ENCODE results near the gene NAA25. TPM values are rescaled to one million over a fixed set of nuclear protein-coding genes. Genes with fewer than 3 reads are reported as not detected.

The NAA25 gene
- total and polyA plus RNA-seq, 9 of the 15 experiments (the other 6 are each of a cell fraction or from before 2014, with no cell fraction given) = 26.6 to 59.6 (median 48.9) TPM

DNA sequence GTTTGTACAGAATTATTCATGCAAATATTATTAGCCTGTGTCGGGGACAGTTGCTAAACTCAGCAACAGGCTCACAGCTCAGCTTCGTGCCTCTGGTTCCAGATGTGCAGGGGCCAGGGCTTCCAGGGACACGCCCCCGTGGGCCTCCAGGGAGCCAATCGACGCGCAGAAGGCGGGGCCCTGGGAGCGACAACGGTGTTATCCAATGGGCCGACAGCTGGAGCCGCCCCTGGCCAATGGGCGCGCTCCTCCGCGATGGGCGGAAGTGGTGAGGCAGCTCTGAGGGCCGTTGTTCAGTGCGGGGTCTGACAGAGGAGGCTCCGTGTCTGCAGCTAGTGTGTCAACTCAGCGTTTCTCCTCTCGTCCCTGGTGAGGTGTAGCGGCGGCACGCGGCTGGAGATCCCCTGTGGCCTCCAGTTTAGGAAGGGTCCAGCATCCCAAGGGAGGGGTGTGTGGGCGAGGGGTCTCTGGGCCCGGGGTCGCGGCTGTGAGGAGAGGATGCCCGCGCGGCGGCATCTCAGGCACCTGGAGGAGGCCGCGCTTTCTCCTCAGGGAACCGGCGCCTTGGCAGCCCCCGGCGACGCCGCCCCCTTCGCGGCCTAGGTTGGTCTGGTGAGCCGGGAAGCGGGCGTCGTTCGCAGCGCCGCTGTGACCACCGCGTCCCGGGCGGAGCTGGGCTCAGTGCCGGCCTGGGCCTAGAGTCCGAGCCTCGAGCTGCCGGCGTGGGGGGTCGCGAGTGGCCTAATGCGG, 16.8 kb upstream of the NAA25 start, which contains the start of gene TRAFD1 (continued):
- TF ChIP-seq, protein P1, sequence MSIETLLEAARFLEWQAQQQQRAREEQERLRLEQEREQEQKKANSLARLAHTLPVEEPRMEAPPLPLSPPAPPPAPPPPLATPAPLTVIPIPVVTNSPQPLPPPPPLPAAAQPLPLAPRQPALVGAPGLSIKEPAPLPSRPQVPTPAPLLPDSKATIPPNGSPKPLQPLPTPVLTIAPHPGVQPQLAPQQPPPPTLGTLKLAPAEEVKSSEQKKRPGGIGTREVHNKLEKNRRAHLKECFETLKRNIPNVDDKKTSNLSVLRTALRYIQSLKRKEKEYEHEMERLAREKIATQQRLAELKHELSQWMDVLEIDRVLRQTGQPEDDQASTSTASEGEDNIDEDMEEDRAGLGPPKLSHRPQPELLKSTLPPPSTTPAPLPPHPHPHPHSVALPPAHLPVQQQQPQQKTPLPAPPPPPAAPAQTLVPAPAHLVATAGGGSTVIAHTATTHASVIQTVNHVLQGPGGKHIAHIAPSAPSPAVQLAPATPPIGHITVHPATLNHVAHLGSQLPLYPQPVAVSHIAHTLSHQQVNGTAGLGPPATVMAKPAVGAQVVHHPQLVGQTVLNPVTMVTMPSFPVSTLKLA (conservative IDR thresholded peaks at IDR 0.05) = peak; percentile 12 to 81
- TF ChIP-seq, protein P2, sequence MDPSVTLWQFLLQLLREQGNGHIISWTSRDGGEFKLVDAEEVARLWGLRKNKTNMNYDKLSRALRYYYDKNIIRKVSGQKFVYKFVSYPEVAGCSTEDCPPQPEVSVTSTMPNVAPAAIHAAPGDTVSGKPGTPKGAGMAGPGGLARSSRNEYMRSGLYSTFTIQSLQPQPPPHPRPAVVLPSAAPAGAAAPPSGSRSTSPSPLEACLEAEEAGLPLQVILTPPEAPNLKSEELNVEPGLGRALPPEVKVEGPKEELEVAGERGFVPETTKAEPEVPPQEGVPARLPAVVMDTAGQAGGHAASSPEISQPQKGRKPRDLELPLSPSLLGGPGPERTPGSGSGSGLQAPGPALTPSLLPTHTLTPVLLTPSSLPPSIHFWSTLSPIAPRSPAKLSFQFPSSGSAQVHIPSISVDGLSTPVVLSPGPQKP (CRISPR knock-in tag; IDR thresholded peaks at IDR 0.05) = no peak
- TF ChIP-seq MAFF (IDR thresholded peaks at IDR 0.05; ENCODE audit: low read length) (peak; percentile 34), ZBED1 (IDR thresholded peaks at IDR 0.05) (peak; percentile 63; the same call in 1 of the 2 replicates), SUPT5H (IDR thresholded peaks at IDR 0.05) (peak; percentile 93), KAT7 (CRISPR knock-in tag; IDR thresholded peaks at IDR 0.05; ENCODE audit: borderline replicate concordance) (peak; percentile 28; the same call in 1 of the 2 replicates), SMAD4 (CRISPR knock-in tag; conservative IDR thresholded peaks at IDR 0.05) (0 out of 2 replicates have a peak, but pooled peaks have one; percentile 6), MAFG (tag; conservative IDR thresholded peaks at IDR 0.05) (peak; percentile 91), ATF7 (IDR thresholded peaks at IDR 0.05) (peak; percentile 62; the same call in 1 of the 2 replicates), ZNF224 (CRISPR knock-in tag; IDR thresholded peaks at IDR 0.05) (0 out of 2 replicates have a peak, but pooled peaks have one; percentile 26), SPI1 (IDR thresholded peaks at IDR 0.05; ENCODE audit: borderline replicate concordance, low read depth, low read length) (peak; percentile 86), NRF1 (conservative IDR thresholded peaks at IDR 0.05 in 1 of 2, IDR thresholded peaks at IDR 0.05 in 1 of 2) (peak; percentile 77 to 82), ZNF695 (CRISPR knock-in tag; IDR thresholded peaks at IDR 0.05) (no peak), SMARCA4 (IDR thresholded peaks at IDR 0.05) (no peak), SNRNP70 (optimal IDR thresholded peaks at IDR 0.05; ENCODE audit: low read depth, low read length) (no peak), ZFX (CRISPR knock-in tag; IDR thresholded peaks at IDR 0.05) (peak; percentile 98), YY1 (IDR thresholded peaks at IDR 0.05; ENCODE audit: borderline replicate concordance in 1 of 3, control insufficient read depth in 1 of 3, extremely low read depth in 1 of 3, insufficient read depth in 3 of 3, insufficient read length in 1 of 3, insufficient replicate concordance in 2 of 3, low read depth in 1 of 3, low read length in 2 of 3) (peak in 1 of 3 experiments; percentile 8), EP400 (IDR thresholded peaks at IDR 0.05) (peak; percentile 63), HNRNPL (IDR thresholded peaks at IDR 0.05; ENCODE audit: low read depth, low read length) (0 out of 2 replicates have a peak, but pooled peaks have one; percentile 24)
- TF ChIP-seq, protein P3, sequence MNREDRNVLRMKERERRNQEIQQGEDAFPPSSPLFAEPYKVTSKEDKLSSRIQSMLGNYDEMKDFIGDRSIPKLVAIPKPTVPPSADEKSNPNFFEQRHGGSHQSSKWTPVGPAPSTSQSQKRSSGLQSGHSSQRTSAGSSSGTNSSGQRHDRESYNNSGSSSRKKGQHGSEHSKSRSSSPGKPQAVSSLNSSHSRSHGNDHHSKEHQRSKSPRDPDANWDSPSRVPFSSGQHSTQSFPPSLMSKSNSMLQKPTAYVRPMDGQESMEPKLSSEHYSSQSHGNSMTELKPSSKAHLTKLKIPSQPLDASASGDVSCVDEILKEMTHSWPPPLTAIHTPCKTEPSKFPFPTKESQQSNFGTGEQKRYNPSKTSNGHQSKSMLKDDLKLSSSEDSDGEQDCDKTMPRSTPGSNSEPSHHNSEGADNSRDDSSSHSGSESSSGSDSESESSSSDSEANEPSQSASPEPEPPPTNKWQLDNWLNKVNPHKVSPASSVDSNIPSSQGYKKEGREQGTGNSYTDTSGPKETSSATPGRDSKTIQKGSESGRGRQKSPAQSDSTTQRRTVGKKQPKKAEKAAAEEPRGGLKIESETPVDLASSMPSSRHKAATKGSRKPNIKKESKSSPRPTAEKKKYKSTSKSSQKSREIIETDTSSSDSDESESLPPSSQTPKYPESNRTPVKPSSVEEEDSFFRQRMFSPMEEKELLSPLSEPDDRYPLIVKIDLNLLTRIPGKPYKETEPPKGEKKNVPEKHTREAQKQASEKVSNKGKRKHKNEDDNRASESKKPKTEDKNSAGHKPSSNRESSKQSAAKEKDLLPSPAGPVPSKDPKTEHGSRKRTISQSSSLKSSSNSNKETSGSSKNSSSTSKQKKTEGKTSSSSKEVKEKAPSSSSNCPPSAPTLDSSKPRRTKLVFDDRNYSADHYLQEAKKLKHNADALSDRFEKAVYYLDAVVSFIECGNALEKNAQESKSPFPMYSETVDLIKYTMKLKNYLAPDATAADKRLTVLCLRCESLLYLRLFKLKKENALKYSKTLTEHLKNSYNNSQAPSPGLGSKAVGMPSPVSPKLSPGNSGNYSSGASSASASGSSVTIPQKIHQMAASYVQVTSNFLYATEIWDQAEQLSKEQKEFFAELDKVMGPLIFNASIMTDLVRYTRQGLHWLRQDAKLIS (CRISPR knock-in tag; IDR thresholded peaks at IDR 0.05) = peak; percentile 46; the same call in 1 of the 2 replicates
- TF ChIP-seq, protein P4, sequence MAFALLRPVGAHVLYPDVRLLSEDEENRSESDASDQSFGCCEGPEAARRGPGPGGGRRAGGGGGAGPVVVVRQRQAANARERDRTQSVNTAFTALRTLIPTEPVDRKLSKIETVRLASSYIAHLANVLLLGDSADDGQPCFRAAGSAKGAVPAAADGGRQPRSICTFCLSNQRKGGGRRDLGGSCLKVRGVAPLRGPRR (CRISPR knock-in tag; IDR thresholded peaks at IDR 0.05) = no peak
